Activated CD4-positive, alpha-beta T cell treated with anti-CD3 and anti-CD28 coated beads for 48 hours (primary cell): ENCODE measurements around the gene SPECC1.
"Not testable (repeated sequence)": the region's sequence is repeated elsewhere in the genome, so short reads cannot be mapped to it uniquely, and the experiment has no call there.

ENCODE experiments used
- DNase-seq: peaks from one replicate; pipeline ENCODE4 v3.0.0-alpha.2; 2020

Gene SPECC1

DNA sequence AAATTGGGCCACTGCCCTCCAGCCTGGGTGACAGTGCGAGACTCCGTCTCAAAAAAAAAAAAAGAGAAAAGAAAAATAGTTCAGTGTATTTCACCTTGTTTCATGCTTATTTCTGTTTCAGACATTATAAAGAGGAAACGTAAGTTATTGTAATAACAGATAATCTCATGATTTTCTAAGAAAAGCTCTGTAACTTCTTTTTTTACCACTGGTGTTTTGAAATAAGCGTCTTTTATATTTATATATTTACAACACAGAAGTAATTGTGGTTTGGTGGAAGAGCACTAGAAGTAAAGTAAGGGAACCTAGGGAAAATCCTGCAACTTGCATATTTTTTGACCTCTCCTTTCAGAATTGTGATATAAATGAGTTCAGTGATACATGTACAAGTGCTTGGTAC, 354.7 kb downstream of the SPECC1 start:
- not testable (repeated sequence) for DNase-seq
